Measurements from ENCODE around the gene ACIN1. TPM values are rescaled to one million over a fixed set of nuclear protein-coding genes. Genes with fewer than 3 reads are reported as not detected.

The ACIN1 gene
- total and polyA plus RNA-seq, 2 of the 13 experiments (the other 11 are each of a cell fraction or from before 2014, with no cell fraction given): 165 to 183 TPM

- TF ChIP-seq ZBTB40 (IDR thresholded peaks at IDR 0.05) (no peak), ZBTB40 (CRISPR knock-in tag; IDR thresholded peaks at IDR 0.05) (no peak), PBX2 (CRISPR knock-in tag; IDR thresholded peaks at IDR 0.05) (no peak), KAT2B (IDR thresholded peaks at IDR 0.05; ENCODE audit: borderline replicate concordance, low read depth, low read length) (no peak), FUBP1 (CRISPR knock-in tag; IDR thresholded peaks at IDR 0.05; ENCODE audit: borderline replicate concordance) (no peak), ARNT2 (CRISPR knock-in tag; IDR thresholded peaks at IDR 0.05; ENCODE audit: low read depth) (peak; percentile 46; the same call in 1 of the 2 replicates), ZNF234 (CRISPR knock-in tag; conservative IDR thresholded peaks at IDR 0.05) (no peak), IRF2 (CRISPR knock-in tag; IDR thresholded peaks at IDR 0.05) (no peak), SAP130 (CRISPR knock-in tag; IDR thresholded peaks at IDR 0.05; ENCODE audit: low read depth) (no peak), ATF1 (CRISPR knock-in tag; IDR thresholded peaks at IDR 0.05) (no peak), DDIT3 (CRISPR knock-in tag; IDR thresholded peaks at IDR 0.05) (no peak), MAFF (IDR thresholded peaks at IDR 0.05; ENCODE audit: low read depth, low read length) (no peak), ZSCAN9 (CRISPR knock-in tag; IDR thresholded peaks at IDR 0.05; ENCODE audit: borderline replicate concordance) (no peak), ZNF414 (CRISPR knock-in tag; IDR thresholded peaks at IDR 0.05) (no peak), TCF7 (IDR thresholded peaks at IDR 0.05; ENCODE audit: low read depth) (no peak), ZNF329 (CRISPR knock-in tag; IDR thresholded peaks at IDR 0.05; ENCODE audit: low read depth) (no peak), MIXL1 (CRISPR knock-in tag; IDR thresholded peaks at IDR 0.05) (no peak), SMYD3 (CRISPR knock-in tag; IDR thresholded peaks at IDR 0.05) (no peak), ZNF296 (CRISPR knock-in tag; conservative IDR thresholded peaks at IDR 0.05) (0 out of 2 replicates have a peak, but pooled peaks have one; percentile 17)
Measured at GRCh38 chr14:23033251-23033727, 61.6 kb downstream of the ACIN1 start (continued).

All from HepG2 (cell line).